Spleen (tissue), 11 donors: ENCODE data around the gene NFIX. TPM values are rescaled to one million over a fixed set of nuclear protein-coding genes. Genes with fewer than 3 reads are reported as not detected.

Source experiments
- DNase-seq: peaks from one replicate; pipeline ENCODE4 v3.0.0-alpha.2; 2020
- H3K27ac ChIP-seq, 8 donors: fragments of 200-600 bp; sonication (generic) in 7 of 8; 1 replicate in 4 of 8; 2 replicates in 4 of 8; pipeline versions ENCODE4 v1.5.0 to v1.8.0; 2016 to 2021; ENCODE audit warnings: inconsistent platforms in 4 of 8, mild to moderate bottlenecking in 4 of 8, moderate library complexity in 1 of 8
- H3K27me3 ChIP-seq, 7 donors: fragments of 200-600 bp; sonication (generic) in 6 of 7; replicated peaks in 1 of 7; 1 replicate in 4 of 7; 2 replicates in 3 of 7; pipeline versions ENCODE4 v1.5.0 to v1.8.0; 2016 to 2021; ENCODE audit warnings: inconsistent platforms in 3 of 7, mild to moderate bottlenecking in 1 of 7
- H3K36me3 ChIP-seq, 6 donors: fragments of 200-600 bp; sonication (generic) in 5 of 6; 1 replicate in 4 of 6; 2 replicates in 2 of 6; pipeline versions ENCODE4 v1.5.0 to v1.8.0; 2016 to 2021; ENCODE audit warnings: inconsistent platforms in 2 of 6
- H3K4me1 ChIP-seq, 6 donors: fragments of 200-600 bp; sonication (generic) in 5 of 6; 1 replicate in 3 of 6; 2 replicates in 3 of 6; pipeline versions ENCODE4 v1.5.0 to v1.8.0; 2016 to 2021; ENCODE audit warnings: inconsistent platforms in 3 of 6
- H3K4me3 ChIP-seq, 8 donors: fragments of 200-600 bp; sonication (generic) in 7 of 8; 1 replicate in 4 of 8; 2 replicates in 4 of 8; pipeline versions ENCODE4 v1.5.0 to v1.8.0; 2016 to 2021; ENCODE audit warnings: inconsistent platforms in 4 of 8, mild to moderate bottlenecking in 4 of 8, moderate library complexity in 2 of 8
- H3K9me3 ChIP-seq, 8 donors: fragments of 200-600 bp; sonication (generic) in 7 of 8; 1 replicate in 4 of 8; 2 replicates in 4 of 8; pipeline versions ENCODE4 v1.5.0 to v1.8.0; 2016 to 2021; ENCODE audit warnings: inconsistent platforms in 4 of 8
- CTCF ChIP-seq, 11 experiments: fragments of 200-600 bp in 7 of 11; fragments of 450-650 bp in 4 of 11; sonication (generic) in 4 of 11; IDR thresholded peaks in 8 of 11; conservative IDR thresholded peaks in 3 of 11; 1 replicate in 7 of 11; 2 replicates in 4 of 11; pipeline versions ENCODE4 v1.4.0 to v1.8.0; 2016 to 2021; ENCODE audit warnings: antibody characterized with exemption in 11 of 11, inconsistent platforms in 4 of 11, mild to moderate bottlenecking in 1 of 11
- POLR2A ChIP-seq, 3 donors: fragments of 450-650 bp; IDR thresholded peaks; one replicate each; pipeline ENCODE4 v1.5.1; 2017; ENCODE audit warnings: antibody characterized with exemption in 3 of 3, mild to moderate bottlenecking in 1 of 3
- POLR2AphosphoS5 ChIP-seq, 3 donors: sonication (generic); formaldehyde crosslinking; IDR thresholded peaks; one replicate each; pipeline ENCODE4 v1.5.1; 2017; ENCODE audit warnings: antibody characterized with exemption in 3 of 3
- WGBS, 5 donors: extraction: QIAGEN DNeasy Blood & Tissue Kit in 3 of 5; methylation state at CpG; one replicate each; pipeline versions ENCODE4 v1.1.5 to v1.1.7; 2013 to 2018; 5-methylcytosine and 5-hydroxymethylcytosine counted together
- intact Hi-C: fragments of 100-400 bp; cut with DNase I; formaldehyde crosslinking; loops from one replicate; pipeline ENCODE4 v1.15.0; 2023; ENCODE audit warnings: low total_unique reads
- polyA plus RNA-seq, 3 donors: library from polyadenylated mRNA; stranded (reverse); fragments of 200-250 nt; gene quantifications; one replicate each; pipeline ENCODE4 v1.2.1, GENCODE V29; 2013
- total RNA-seq, 7 donors: library from RNA; depleted of rRNA in 3 of 7; stranded (reverse); fragments of >200 nt in 3 of 7; fragmentation: NEBNext Ultra II Directional in 4 of 7; extraction: Animal tissue kit (Norgen Biotek cat#: 25700) in 4 of 7; gene quantifications; one replicate each; pipeline versions ENCODE4 v1.1.0 to v1.2.1, GENCODE V29; 2016 to 2021
- donor health status: healthy with polysubstance abuse.
- donor health status: DM: no; HTN: no; CAD: no; lungs with moderate emphysema.
- donor health status: DM: no; HTN: no; CAD: no.
- donor health status: Bipolar disorder and iron deficiency.
- donor health status: healthy.
- donor health status: DM: no; HTN: no; CAD: no.
- donor health status: DM: yes; HTN: yes; CAD: no.

NFIX gene
- total and polyA plus RNA-seq, 10 donors = 1.1 to 41.4 (median 17.5) TPM

- Histone ChIP-seq H3K27ac (no peak overlapping the region), H3K9me3 (no peaks in the 10 kb centered on the region), H3K27me3 (no peaks in the 10 kb centered on the region), H3K4me3 (no peak overlapping the region), H3K36me3 (peaks cover 0 to 29% (median 0%) of the 10 kb centered on the region in 6 donors), H3K4me1 (peaks cover 0 to 22% (median 11%) of the 10 kb centered on the region in 6 donors)
- TF ChIP-seq POLR2A (IDR thresholded peaks at IDR 0.05) (no peak), CTCF (IDR thresholded peaks at IDR 0.05 in 8 of 11, conservative IDR thresholded peaks at IDR 0.05 in 3 of 11) (no peak), POLR2AphosphoS5 (IDR thresholded peaks at IDR 0.05) (no peak)
- intact Hi-C loops = no loop called here
- DNase-seq = no peak
- 71 to 86% (median 79%) methylated on average over 12 to 14 of the region's 14 CpGs for WGBS, 5 donors
Observed at GRCh38 chr19:13082192-13083007, 87.1 kb downstream of the NFIX start.

DNA sequence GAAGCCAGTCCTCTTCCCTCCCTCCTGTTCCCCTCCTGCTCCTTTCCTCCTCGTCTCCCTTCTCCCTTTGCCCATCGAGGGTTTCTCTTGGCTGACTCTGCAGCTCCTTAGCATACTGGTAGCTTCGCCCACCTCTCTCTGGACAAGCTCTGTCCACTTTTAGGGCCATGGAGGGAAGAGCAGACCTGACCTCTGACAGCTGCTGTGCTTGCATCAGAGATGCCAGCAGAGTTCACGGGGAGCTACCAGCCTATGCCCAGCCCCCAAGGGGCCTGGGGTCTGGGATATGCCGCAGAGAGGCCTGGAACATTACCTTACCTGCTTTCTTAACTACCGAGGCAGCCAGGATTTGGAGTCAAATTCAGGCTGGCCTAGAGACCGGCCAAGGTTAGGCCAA lies 87.7 kb downstream of the NFIX start:
- H3K27ac ChIP-seq = no peak overlapping the region
- WGBS, 5 donors = 73 to 89% (median 76%) methylated on average over 5 to 7 of the region's 7 CpGs
- no peak for DNase-seq
- H3K27me3 ChIP-seq = no peaks in the 10 kb centered on the region
- TF ChIP-seq POLR2A (IDR thresholded peaks at IDR 0.05) (no peak), POLR2AphosphoS5 (IDR thresholded peaks at IDR 0.05) (no peak), CTCF (IDR thresholded peaks at IDR 0.05 in 8 of 11, conservative IDR thresholded peaks at IDR 0.05 in 3 of 11) (no peak)
- peaks cover 0 to 22% (median 0%) of the 10 kb centered on the region in 6 donors for H3K36me3 ChIP-seq
- peaks cover 0 to 22% (median 11%) of the 10 kb centered on the region in 6 donors for H3K4me1 ChIP-seq
- no peaks in the 10 kb centered on the region for H3K9me3 ChIP-seq
- intact Hi-C loops = no loop called here
- no peak overlapping the region for H3K4me3 ChIP-seq

DNA sequence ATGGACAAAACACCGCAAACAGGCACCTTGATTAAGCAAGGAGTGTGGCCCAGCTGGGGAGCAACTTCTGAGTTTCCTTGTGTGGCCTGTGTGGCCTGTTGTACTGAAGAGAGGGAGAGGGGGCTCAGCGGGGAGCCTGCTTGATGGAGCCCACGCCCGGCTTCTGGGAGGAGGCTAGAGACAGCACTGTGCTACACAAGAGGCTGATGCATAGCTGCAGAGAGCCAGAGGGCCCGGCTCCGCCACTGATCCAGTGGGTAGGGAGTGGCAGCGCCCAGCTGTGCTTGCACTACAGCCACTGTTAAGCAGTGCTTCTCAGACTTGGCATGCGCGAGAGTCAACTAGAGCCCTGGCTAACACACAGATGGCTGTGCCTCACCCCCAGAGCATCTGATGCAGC lies 88.4 kb downstream of the NFIX start:
- H3K36me3 ChIP-seq = peaks cover 0 to 17% (median 0%) of the 10 kb centered on the region in 6 donors
- H3K27ac ChIP-seq = no peak overlapping the region

More for the DNA sequence above, 88.4 kb downstream of the NFIX start:
- Histone ChIP-seq H3K9me3 (no peaks in the 10 kb centered on the region), H3K4me3 (no peak overlapping the region), H3K4me1 (peaks cover 0 to 22% (median 11%) of the 10 kb centered on the region in 6 donors), H3K27me3 (no peaks in the 10 kb centered on the region)
- no peak for TF ChIP-seq POLR2A (IDR thresholded peaks at IDR 0.05)
- no peak for TF ChIP-seq POLR2AphosphoS5 (IDR thresholded peaks at IDR 0.05)
- TF ChIP-seq CTCF (IDR thresholded peaks at IDR 0.05 in 8 of 11, conservative IDR thresholded peaks at IDR 0.05 in 3 of 11) = no peak
- DNase-seq = no peak
- 87 to 96% (median 89%) methylated on average over 6 to 9 of the region's 9 CpGs for WGBS, 5 donors
- intact Hi-C loops = no loop called here
